PC-3 (cell line): ENCODE data around the gene OR13A1. TPM values are rescaled to one million over a fixed set of nuclear protein-coding genes. Genes with fewer than 3 reads are reported as not detected.
"Not testable (repeated sequence)": the region's sequence is repeated elsewhere in the genome, so short reads cannot be mapped to it uniquely, and the experiment has no call there.

Source experiments
- ATAC-seq: fragments of 200-7000 bp; cut with Tn5 transposase; 2 replicates; pipeline ENCODE4 v1.9.1; 2020; ENCODE audit warnings: mild to moderate bottlenecking, moderate library complexity
- BruUV-seq: library from RNA; stranded (reverse); fragments of 400-500 nt; replicated peaks from 2 replicates; lab custom pipeline; 2021; lab: Mats Ljungman, UMichigan
- CTCF ChIA-PET: fragments of 300-600 bp; sonication (Branson Sonifier 250); formaldehyde crosslinking; loops from one replicate; lab custom pipeline; 2022; ENCODE audit warnings: antibody characterized with exemption; lab: Charles Lee
- POLR2A ChIA-PET: fragments of 300-600 bp; sonication (Branson Sonifier 250); formaldehyde crosslinking; loops from one replicate; lab custom pipeline; 2022; ENCODE audit warnings: antibody characterized with exemption; ENCODE audit not compliant: unreplicated experiment; lab: Charles Lee
- DNase-seq: peaks from one replicate; pipeline ENCODE4 v3.0.0-alpha.2; 2015
- H2AFZ ChIP-seq: fragments of 300-600 bp; sonication (generic); 2 replicates; pipeline ENCODE4 v1.6.0; 2016; ENCODE audit warnings: antibody characterized with exemption, low read length
- H3F3A ChIP-seq: fragments of 300-600 bp; sonication (generic); one replicate; pipeline ENCODE4 v1.6.0; 2017; ENCODE audit warnings: antibody characterized with exemption, low read length, control low read depth, mild to moderate bottlenecking; ENCODE audit not compliant: unreplicated experiment
- H3K27ac ChIP-seq: fragments of 300-600 bp; sonication (generic); 2 replicates; pipeline ENCODE4 v1.5.1; 2016; ENCODE audit warnings: mild to moderate bottlenecking, low read length
- H3K27me3 ChIP-seq: fragments of 300-600 bp; sonication (generic); 2 replicates; pipeline ENCODE4 v1.6.1; 2016; ENCODE audit warnings: low read length, mixed read lengths
- H3K36me3 ChIP-seq: fragments of 300-600 bp; sonication (generic); 2 replicates; pipeline ENCODE4 v1.6.1; 2016; ENCODE audit warnings: low read depth, mixed run types, low read length, mixed read lengths
- H3K4me1 ChIP-seq: fragments of 300-600 bp; sonication (generic); 2 replicates; pipeline ENCODE4 v1.5.1; 2016; ENCODE audit warnings: low read length; ENCODE audit not compliant: insufficient read depth
- H3K4me2 ChIP-seq: fragments of 300-600 bp; sonication (generic); 2 replicates; pipeline ENCODE4 v1.6.0; 2016; ENCODE audit warnings: low read length
- H3K4me3 ChIP-seq: fragments of 300-600 bp; sonication (generic); 2 replicates; pipeline ENCODE4 v1.5.1; 2016; ENCODE audit warnings: mild to moderate bottlenecking, low read length, mixed read lengths
- H3K79me2 ChIP-seq: fragments of 300-600 bp; sonication (generic); 2 replicates; pipeline ENCODE4 v1.6.1; 2017; ENCODE audit warnings: low read length, mixed read lengths
- H3K9ac ChIP-seq: fragments of 300-600 bp; sonication (generic); 2 replicates; pipeline ENCODE4 v1.6.0; 2016; ENCODE audit warnings: mild to moderate bottlenecking, low read length
- H3K9me2 ChIP-seq: fragments of 300-600 bp; sonication (generic); replicated peaks from 2 replicates; pipeline ENCODE4 v1.6.1; 2016; ENCODE audit warnings: mixed run types, low read length, mixed read lengths
- H3K9me3 ChIP-seq: fragments of 300-600 bp; sonication (generic); 2 replicates; pipeline ENCODE4 v1.6.1; 2016; ENCODE audit warnings: low read length, mixed read lengths
- H4K20me1 ChIP-seq: fragments of 300-600 bp; sonication (generic); 2 replicates; pipeline ENCODE4 v1.6.1; 2016; ENCODE audit warnings: low read length, mixed read lengths
- CTCF ChIP-seq: fragments of 300-600 bp; sonication (generic); conservative IDR thresholded peaks from 2 replicates; pipeline ENCODE4 v1.5.1; 2017; ENCODE audit warnings: antibody characterized with exemption, low read depth, mild to moderate bottlenecking, low read length
- EZH2 ChIP-seq: fragments of 300-600 bp; sonication (generic); IDR thresholded peaks from one replicate; pipeline ENCODE4 v1.6.1; 2017; ENCODE audit warnings: antibody characterized with exemption, mild to moderate bottlenecking, low read length; ENCODE audit not compliant: unreplicated experiment
- EZH2phosphoT487 ChIP-seq: fragments of 300-600 bp; sonication (generic); IDR thresholded peaks from 2 replicates; pipeline ENCODE4 v1.6.1; 2018; ENCODE audit warnings: mild to moderate bottlenecking, antibody characterized with exemption, low read length, borderline replicate concordance
- intact Hi-C: fragments of 100-400 bp; cut with micrococcal nuclease; formaldehyde crosslinking; loops from 2 replicates; pipeline ENCODE4 v1.9.0; 2023
- total RNA-seq: library from RNA; depleted of rRNA; stranded (reverse); fragments of >200 nt; gene quantifications from 2 replicates; pipeline ENCODE4 v1.2.3, GENCODE V29; 2014

The OR13A1 gene
- total RNA-seq, 1 experiment from 2014 or later, result 0.04 TPM

GRCh38 chr10:45347464-45347863 lies 32.1 kb upstream of the OR13A1 start:
- H2AFZ ChIP-seq, DNase-seq, H3K27ac ChIP-seq, H3K9ac ChIP-seq, ATAC-seq, POLR2A ChIA-PET, H3K4me2 ChIP-seq, H3K4me3 ChIP-seq, BruUV-seq, H3K4me1 ChIP-seq, H3K36me3 ChIP-seq, H3K9me2 ChIP-seq, H3F3A ChIP-seq, H4K20me1 ChIP-seq, H3K79me2 ChIP-seq, intact Hi-C loops, H3K27me3 ChIP-seq, CTCF ChIA-PET, H3K9me3 ChIP-seq: not testable (repeated sequence)

GRCh38 chr10:45346652-45347335 lies 31.4 kb upstream of the OR13A1 start:
- H3K9ac ChIP-seq, H3K9me2 ChIP-seq, H2AFZ ChIP-seq, ATAC-seq, H3K4me1 ChIP-seq, H4K20me1 ChIP-seq, POLR2A ChIA-PET, H3K36me3 ChIP-seq, BruUV-seq, DNase-seq, H3K79me2 ChIP-seq, CTCF ChIA-PET, intact Hi-C loops, H3K9me3 ChIP-seq, H3K27ac ChIP-seq, H3K27me3 ChIP-seq, H3F3A ChIP-seq, H3K4me2 ChIP-seq, H3K4me3 ChIP-seq: not testable (repeated sequence)

GRCh38 chr10:45340420-45340819 lies 25.0 kb upstream of the OR13A1 start:
- H4K20me1 ChIP-seq, H3K9me3 ChIP-seq, H3K9me2 ChIP-seq, intact Hi-C loops, CTCF ChIA-PET, ATAC-seq, H3K4me3 ChIP-seq, H3K9ac ChIP-seq, H3K4me1 ChIP-seq, H3K79me2 ChIP-seq, POLR2A ChIA-PET, H2AFZ ChIP-seq, BruUV-seq, H3K36me3 ChIP-seq, H3F3A ChIP-seq, H3K27ac ChIP-seq, DNase-seq, H3K4me2 ChIP-seq, H3K27me3 ChIP-seq: not testable (repeated sequence)

- Histone ChIP-seq H2AFZ (no peak overlapping the region), H3F3A (no peaks in the 10 kb centered on the region), H3K9me2 (no peaks in the 10 kb centered on the region), H4K20me1 (no peaks in the 10 kb centered on the region), H3K4me1 (no peaks in the 10 kb centered on the region), H3K79me2 (no peaks in the 10 kb centered on the region), H3K36me3 (no peaks in the 10 kb centered on the region), H3K9me3 (no peaks in the 10 kb centered on the region), H3K27me3 (0 out of 2 replicates have a peak, but pooled peaks cover 6% of the 10 kb centered on the region), H3K4me2 (no peak overlapping the region), H3K9ac (no peak overlapping the region), H3K27ac (no peak overlapping the region), H3K4me3 (no peak overlapping the region)
- no TSS peak for BruUV-seq
- intact Hi-C loops, result no loop called here
- DNase-seq, result no peak
- no peak for ATAC-seq
- ChIA-PET POLR2A (no interaction called here), CTCF (no interaction called here)
- TF ChIP-seq EZH2phosphoT487, result no peak
- TF ChIP-seq EZH2, result no peak
- no peak for TF ChIP-seq CTCF
These were observed 24.5 kb upstream of the OR13A1 start for GRCh38 chr10:45339894-45340293.

- H3K27me3 ChIP-seq, result peaks cover 28% of the 10 kb centered on the region
- H3K36me3 ChIP-seq, H3F3A ChIP-seq, DNase-seq, ATAC-seq, H3K27ac ChIP-seq, H3K9me2 ChIP-seq, intact Hi-C loops, H2AFZ ChIP-seq, H3K9me3 ChIP-seq, H3K79me2 ChIP-seq, BruUV-seq, H4K20me1 ChIP-seq, H3K4me3 ChIP-seq, H3K9ac ChIP-seq, H3K4me1 ChIP-seq, H3K4me2 ChIP-seq: not testable (repeated sequence)
- CTCF ChIA-PET, result interaction anchor here (0.7 kb wide), 1 partner anchor 376 kb away, joined by 3 read pairs; no protein-coding TSS in a partner anchor
- POLR2A ChIA-PET, result interaction anchor here (0.6 kb wide), 1 partner anchor 313 kb away, joined by 3 read pairs; no protein-coding TSS in a partner anchor
These were observed 16.4 kb upstream of the OR13A1 start for GRCh38 chr10:45331824-45332223.
